ENCODE data around the gene ADIPOR1. TPM values are rescaled to one million over a fixed set of nuclear protein-coding genes. Genes with fewer than 3 reads are reported as not detected.

The ADIPOR1 gene
- total and polyA plus RNA-seq, 9 donors: 39.7 to 119 (median 49.7) TPM

DNA sequence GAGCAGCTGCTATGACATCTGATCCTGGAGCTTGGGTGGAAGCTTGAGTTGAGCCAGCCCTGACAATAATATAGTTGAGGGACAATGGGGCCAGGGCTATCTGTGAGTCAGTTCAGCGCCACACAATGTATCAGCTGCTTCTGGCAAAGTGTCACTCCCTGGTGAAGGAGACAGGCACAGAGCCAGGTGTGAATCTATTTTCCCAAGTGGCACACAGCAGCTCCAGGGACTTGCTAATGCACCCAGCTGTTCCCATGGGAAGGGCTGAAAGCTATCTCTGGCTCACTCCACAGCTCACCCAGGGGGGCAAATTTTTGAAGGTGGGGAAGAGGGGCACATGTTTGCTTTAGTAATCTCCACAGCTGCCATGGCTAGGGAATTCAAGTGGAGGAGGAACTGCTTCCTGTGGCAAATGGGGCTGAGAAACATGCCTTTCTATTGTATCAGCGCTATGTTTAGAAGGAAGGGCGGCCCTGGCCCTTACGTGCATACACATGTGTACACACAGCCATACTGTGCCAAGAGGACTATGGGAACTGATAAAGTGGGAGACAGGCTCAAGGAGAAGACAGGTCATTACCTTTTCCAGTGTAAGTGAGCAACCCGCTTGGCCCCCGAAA is 6.8 kb upstream of the ADIPOR1 start:
- Histone ChIP-seq H3K4me1 (ENCODE audit: insufficient read depth) (peaks cover 5% of the 10 kb centered on the region), H3K27me3 (no peaks in the 10 kb centered on the region), H3K27ac (no peak overlapping the region), H3K4me3 (no peak overlapping the region), H3K9me3 (no peaks in the 10 kb centered on the region), H3K36me3 (no peaks in the 10 kb centered on the region)
- no peak for DNase-seq
- TF ChIP-seq EP300 (IDR thresholded peaks at IDR 0.05) (no peak), POLR2A (IDR thresholded peaks at IDR 0.05) (no peak)
- TF ChIP-seq, protein P1, sequence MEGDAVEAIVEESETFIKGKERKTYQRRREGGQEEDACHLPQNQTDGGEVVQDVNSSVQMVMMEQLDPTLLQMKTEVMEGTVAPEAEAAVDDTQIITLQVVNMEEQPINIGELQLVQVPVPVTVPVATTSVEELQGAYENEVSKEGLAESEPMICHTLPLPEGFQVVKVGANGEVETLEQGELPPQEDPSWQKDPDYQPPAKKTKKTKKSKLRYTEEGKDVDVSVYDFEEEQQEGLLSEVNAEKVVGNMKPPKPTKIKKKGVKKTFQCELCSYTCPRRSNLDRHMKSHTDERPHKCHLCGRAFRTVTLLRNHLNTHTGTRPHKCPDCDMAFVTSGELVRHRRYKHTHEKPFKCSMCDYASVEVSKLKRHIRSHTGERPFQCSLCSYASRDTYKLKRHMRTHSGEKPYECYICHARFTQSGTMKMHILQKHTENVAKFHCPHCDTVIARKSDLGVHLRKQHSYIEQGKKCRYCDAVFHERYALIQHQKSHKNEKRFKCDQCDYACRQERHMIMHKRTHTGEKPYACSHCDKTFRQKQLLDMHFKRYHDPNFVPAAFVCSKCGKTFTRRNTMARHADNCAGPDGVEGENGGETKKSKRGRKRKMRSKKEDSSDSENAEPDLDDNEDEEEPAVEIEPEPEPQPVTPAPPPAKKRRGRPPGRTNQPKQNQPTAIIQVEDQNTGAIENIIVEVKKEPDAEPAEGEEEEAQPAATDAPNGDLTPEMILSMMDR (IDR thresholded peaks at IDR 0.05): no peak
- 81 to 89% (median 84%) methylated on average over 6 of the region's 6 CpGs for WGBS, 3 donors
- intact Hi-C loops (cut with DNase I): no loop called here

DNA sequence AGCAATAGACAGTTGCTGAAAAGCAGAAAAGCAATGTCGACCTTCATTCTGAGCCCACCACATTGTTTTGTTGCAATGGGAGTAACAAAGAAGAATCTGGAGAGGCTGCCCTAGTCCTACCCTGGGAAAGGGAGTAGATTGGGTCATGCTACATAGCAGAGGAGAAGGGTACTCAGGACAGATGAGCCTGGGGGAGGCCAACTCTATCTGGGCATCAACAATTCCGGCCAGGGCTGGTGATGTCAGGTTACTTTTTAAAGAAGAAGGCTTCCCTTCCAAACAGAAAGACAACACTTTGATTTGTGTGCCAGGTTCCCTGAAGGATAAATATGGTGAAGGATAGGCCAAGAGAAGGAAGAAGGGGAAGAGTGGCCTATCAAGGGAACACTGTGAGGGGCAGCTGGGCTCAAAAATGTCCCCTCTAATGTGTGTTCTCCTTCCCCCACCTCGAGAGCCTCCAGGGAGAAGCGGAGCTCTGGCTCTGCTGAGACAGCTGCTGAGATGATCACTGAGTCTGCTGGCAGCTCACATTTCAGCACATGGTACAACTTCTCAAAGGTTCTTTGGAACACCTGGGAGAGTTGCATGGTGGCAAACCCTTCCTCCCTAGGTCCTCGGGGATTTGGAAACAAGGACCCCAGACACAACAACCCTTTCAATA is 3.2 kb upstream of the ADIPOR1 start:
- Histone ChIP-seq H3K9me3 (no peaks in the 10 kb centered on the region), H3K4me1 (ENCODE audit: insufficient read depth) (peaks cover 6% of the 10 kb centered on the region), H3K4me3 (no peak overlapping the region), H3K36me3 (no peaks in the 10 kb centered on the region), H3K27ac (no peak overlapping the region), H3K27me3 (no peaks in the 10 kb centered on the region)
- TF ChIP-seq EP300 (IDR thresholded peaks at IDR 0.05) (no peak), POLR2A (IDR thresholded peaks at IDR 0.05) (no peak)
- TF ChIP-seq, protein P1 (IDR thresholded peaks at IDR 0.05): no peak
- DNase-seq: no peak
- 77 to 85% (median 84%) methylated on average over 5 of the region's 5 CpGs for WGBS, 3 donors
- intact Hi-C loops (cut with DNase I): no loop called here

DNA sequence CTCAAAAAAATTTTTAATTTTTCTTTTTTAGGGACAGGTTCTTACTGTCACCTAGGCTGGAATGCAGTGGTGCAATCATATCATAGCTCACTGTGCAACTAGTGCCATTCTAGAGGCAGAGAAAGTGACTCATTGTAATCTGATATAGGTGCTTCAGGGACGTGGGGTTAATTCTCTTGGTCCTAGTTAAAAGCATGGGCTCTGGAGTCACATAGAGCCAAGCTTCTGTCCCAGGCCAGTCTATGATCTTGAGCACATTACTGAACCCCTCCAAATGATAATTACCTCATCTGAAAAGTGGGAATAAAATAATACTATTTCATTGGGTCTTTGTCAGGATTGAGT is 1.1 kb upstream of the ADIPOR1 start:
- TF ChIP-seq POLR2A (IDR thresholded peaks at IDR 0.05): no peak
- no peak for TF ChIP-seq EP300 (IDR thresholded peaks at IDR 0.05)
- TF ChIP-seq, protein P1 (IDR thresholded peaks at IDR 0.05): no peak
- Histone ChIP-seq H3K36me3 (no peaks in the 10 kb centered on the region), H3K4me1 (ENCODE audit: insufficient read depth) (peaks cover 4% of the 10 kb centered on the region), H3K4me3 (no peak overlapping the region), H3K27me3 (no peaks in the 10 kb centered on the region), H3K9me3 (no peaks in the 10 kb centered on the region), H3K27ac (no peak overlapping the region)
- no peak for DNase-seq
- 56 to 63% (median 63%) methylated on average over 1 of the region's 1 CpG for WGBS, 3 donors
- intact Hi-C loops (cut with DNase I): no loop called here

DNA sequence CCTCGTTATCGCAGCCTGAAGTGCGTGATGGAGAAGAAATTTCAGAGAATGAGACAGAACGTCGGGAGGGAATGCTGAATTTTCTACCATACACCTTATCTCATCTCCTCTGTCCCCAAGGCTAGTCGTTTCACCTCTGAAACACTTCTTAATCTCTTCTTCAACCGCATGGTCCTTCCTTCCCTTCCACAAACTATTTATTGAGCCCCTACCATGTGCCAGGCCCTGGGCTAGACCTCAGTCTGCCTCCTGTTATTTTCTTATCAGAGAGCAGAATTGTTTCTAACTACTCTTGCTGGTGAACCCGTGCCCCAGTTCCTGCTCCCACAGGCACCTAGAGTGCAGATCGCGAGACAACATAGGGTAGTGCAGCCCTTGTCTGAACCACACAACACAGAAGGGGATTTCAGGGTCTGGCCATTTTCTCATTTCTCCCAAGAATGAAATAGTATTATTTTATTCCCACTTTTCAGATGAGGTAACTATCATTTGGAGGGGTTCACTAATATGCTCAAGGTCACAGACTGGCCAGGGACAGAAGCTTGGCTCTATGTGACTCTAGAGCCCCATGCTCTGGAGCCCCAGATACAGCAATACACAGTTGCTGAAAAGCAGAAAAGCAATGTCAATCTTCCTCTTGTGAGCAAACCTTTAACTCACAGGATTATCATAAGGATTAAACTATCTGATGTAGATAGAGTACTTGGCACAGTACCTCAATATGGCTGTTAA is 598 bp upstream of the ADIPOR1 start:
- DNase-seq: no peak
- Histone ChIP-seq H3K4me1 (ENCODE audit: insufficient read depth) (peaks cover 4% of the 10 kb centered on the region), H3K4me3 (peak overlapping the region; percentile 76), H3K36me3 (no peaks in the 10 kb centered on the region), H3K27ac (peak overlapping the region; percentile 89 to 94), H3K27me3 (no peaks in the 10 kb centered on the region), H3K9me3 (no peaks in the 10 kb centered on the region)
- WGBS, 3 donors: 0 to 2% (median 1%) methylated on average over 10 of the region's 10 CpGs
- TF ChIP-seq EP300 (IDR thresholded peaks at IDR 0.05) (no peak), POLR2A (IDR thresholded peaks at IDR 0.05) (no peak)
- TF ChIP-seq, protein P1 (IDR thresholded peaks at IDR 0.05): no peak
- intact Hi-C loops (cut with DNase I): no loop called here

All from ovary (tissue), 9 donors.